HepG2 (cell line): ENCODE measurements around the gene ZNF530.

Source experiments
- MXI1 ChIP-seq: IDR thresholded peaks from 3 replicates; pipeline ENCODE4 v1.6.1; 2012; ENCODE audit warnings: low read depth, low read length, inconsistent platforms, borderline replicate concordance
- NONO ChIP-seq, 2 experiments: fragments of 450-650 bp in 1 of 2; sonication (generic) in 1 of 2; formaldehyde crosslinking in 1 of 2; IDR thresholded peaks in 1 of 2; conservative IDR thresholded peaks in 1 of 2; 2 replicates each; pipeline versions ENCODE4 v1.6.1 to v1.8.0; 2017 to 2022; ENCODE audit warnings: mild to moderate bottlenecking in 1 of 2, missing genetic modification reagents in 1 of 2, moderate library complexity in 1 of 2
- POLR2G ChIP-seq: fragments of 200-400 bp; formaldehyde crosslinking; IDR thresholded peaks from 2 replicates; pipeline ENCODE4 v1.6.1; 2018; ENCODE audit warnings: mild to moderate bottlenecking, low read depth, low read length, moderate library complexity
- RFX5 ChIP-seq: IDR thresholded peaks from 2 replicates; pipeline ENCODE4 v1.6.1; 2011; ENCODE audit warnings: low read depth, low read length, improper control_type of control experiment
- SMAD1 ChIP-seq: sonication (generic); formaldehyde crosslinking; IDR thresholded peaks from 2 replicates; pipeline ENCODE4 v1.4.0; 2020; ENCODE audit warnings: missing genetic modification reagents, low read depth, mild to moderate bottlenecking, borderline replicate concordance
- USF2 ChIP-seq, 2 experiments: sonication (generic) in 1 of 2; formaldehyde crosslinking in 1 of 2; IDR thresholded peaks; 2 replicates each; pipeline versions ENCODE4 v1.5.1 to v1.6.1; 2011 to 2020; ENCODE audit warnings: borderline replicate concordance in 1 of 2, low read depth in 1 of 2, low read length in 1 of 2, mild to moderate bottlenecking in 1 of 2, missing genetic modification reagents in 1 of 2, moderate library complexity in 1 of 2
- ZEB1 ChIP-seq: IDR thresholded peaks from 2 replicates; pipeline ENCODE4 v1.6.1; 2012; ENCODE audit warnings: mild to moderate bottlenecking, low read depth, inconsistent platforms; ENCODE audit not compliant: insufficient replicate concordance
- ZNF10 ChIP-seq: sonication (generic); formaldehyde crosslinking; IDR thresholded peaks from 2 replicates; pipeline ENCODE4 v1.4.0; 2020; ENCODE audit warnings: mild to moderate bottlenecking, low read depth, missing genetic modification reagents, borderline replicate concordance
- ZNF501 ChIP-seq: sonication (generic); formaldehyde crosslinking; IDR thresholded peaks from 2 replicates; pipeline ENCODE4 v1.5.1; 2020; ENCODE audit warnings: mild to moderate bottlenecking, moderate library complexity, missing genetic modification reagents
- ZNF768 ChIP-seq: sonication (generic); formaldehyde crosslinking; IDR thresholded peaks from 2 replicates; pipeline ENCODE4 v1.4.0; 2020; ENCODE audit warnings: missing genetic modification reagents
- TF ChIP-seq, protein P1 (sequence below): sonication (generic); formaldehyde crosslinking; IDR thresholded peaks from 2 replicates; pipeline ENCODE4 v1.4.0; 2020; ENCODE audit warnings: mild to moderate bottlenecking, missing genetic modification reagents

DNA sequence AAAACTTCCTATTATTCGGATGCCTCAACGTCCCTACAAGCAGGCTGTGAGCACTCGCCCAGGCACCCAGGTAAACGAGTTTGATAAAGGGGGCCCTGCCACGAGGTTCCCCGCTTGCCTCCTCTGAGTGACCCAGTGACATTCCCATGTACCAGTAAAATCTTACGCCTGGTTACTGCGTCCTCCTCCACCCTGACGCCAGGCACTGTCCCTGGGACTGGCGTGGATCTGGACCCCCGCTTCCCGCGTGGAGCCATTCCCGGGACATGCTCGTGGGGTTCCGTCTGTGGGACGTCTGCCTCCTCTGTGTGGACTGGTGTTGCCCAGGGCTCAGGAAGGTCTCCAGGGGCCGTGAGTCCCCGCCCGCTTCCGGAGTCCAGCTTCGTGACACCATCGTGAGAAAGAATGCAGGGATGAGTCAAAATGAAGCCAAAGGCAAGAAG lies 39.6 kb upstream of the ZNF530 start:
- TF ChIP-seq NONO (IDR thresholded peaks at IDR 0.05) (no peak), NONO (CRISPR knock-in tag; conservative IDR thresholded peaks at IDR 0.05) (no peak), ZNF10 (CRISPR knock-in tag) (no peak), ZNF501 (CRISPR knock-in tag) (no peak), ZEB1 (no peak), POLR2G (no peak), ZNF768 (no peak), RFX5 (no peak), SMAD1 (CRISPR knock-in tag) (no peak), MXI1 (no peak), USF2 (IDR thresholded peaks at IDR 0.05; ENCODE audit: low read depth, low read length) (no peak), USF2 (CRISPR knock-in tag; IDR thresholded peaks at IDR 0.05; ENCODE audit: borderline replicate concordance) (no peak; the same call in 1 of the 2 replicates)
- TF ChIP-seq, protein P1, sequence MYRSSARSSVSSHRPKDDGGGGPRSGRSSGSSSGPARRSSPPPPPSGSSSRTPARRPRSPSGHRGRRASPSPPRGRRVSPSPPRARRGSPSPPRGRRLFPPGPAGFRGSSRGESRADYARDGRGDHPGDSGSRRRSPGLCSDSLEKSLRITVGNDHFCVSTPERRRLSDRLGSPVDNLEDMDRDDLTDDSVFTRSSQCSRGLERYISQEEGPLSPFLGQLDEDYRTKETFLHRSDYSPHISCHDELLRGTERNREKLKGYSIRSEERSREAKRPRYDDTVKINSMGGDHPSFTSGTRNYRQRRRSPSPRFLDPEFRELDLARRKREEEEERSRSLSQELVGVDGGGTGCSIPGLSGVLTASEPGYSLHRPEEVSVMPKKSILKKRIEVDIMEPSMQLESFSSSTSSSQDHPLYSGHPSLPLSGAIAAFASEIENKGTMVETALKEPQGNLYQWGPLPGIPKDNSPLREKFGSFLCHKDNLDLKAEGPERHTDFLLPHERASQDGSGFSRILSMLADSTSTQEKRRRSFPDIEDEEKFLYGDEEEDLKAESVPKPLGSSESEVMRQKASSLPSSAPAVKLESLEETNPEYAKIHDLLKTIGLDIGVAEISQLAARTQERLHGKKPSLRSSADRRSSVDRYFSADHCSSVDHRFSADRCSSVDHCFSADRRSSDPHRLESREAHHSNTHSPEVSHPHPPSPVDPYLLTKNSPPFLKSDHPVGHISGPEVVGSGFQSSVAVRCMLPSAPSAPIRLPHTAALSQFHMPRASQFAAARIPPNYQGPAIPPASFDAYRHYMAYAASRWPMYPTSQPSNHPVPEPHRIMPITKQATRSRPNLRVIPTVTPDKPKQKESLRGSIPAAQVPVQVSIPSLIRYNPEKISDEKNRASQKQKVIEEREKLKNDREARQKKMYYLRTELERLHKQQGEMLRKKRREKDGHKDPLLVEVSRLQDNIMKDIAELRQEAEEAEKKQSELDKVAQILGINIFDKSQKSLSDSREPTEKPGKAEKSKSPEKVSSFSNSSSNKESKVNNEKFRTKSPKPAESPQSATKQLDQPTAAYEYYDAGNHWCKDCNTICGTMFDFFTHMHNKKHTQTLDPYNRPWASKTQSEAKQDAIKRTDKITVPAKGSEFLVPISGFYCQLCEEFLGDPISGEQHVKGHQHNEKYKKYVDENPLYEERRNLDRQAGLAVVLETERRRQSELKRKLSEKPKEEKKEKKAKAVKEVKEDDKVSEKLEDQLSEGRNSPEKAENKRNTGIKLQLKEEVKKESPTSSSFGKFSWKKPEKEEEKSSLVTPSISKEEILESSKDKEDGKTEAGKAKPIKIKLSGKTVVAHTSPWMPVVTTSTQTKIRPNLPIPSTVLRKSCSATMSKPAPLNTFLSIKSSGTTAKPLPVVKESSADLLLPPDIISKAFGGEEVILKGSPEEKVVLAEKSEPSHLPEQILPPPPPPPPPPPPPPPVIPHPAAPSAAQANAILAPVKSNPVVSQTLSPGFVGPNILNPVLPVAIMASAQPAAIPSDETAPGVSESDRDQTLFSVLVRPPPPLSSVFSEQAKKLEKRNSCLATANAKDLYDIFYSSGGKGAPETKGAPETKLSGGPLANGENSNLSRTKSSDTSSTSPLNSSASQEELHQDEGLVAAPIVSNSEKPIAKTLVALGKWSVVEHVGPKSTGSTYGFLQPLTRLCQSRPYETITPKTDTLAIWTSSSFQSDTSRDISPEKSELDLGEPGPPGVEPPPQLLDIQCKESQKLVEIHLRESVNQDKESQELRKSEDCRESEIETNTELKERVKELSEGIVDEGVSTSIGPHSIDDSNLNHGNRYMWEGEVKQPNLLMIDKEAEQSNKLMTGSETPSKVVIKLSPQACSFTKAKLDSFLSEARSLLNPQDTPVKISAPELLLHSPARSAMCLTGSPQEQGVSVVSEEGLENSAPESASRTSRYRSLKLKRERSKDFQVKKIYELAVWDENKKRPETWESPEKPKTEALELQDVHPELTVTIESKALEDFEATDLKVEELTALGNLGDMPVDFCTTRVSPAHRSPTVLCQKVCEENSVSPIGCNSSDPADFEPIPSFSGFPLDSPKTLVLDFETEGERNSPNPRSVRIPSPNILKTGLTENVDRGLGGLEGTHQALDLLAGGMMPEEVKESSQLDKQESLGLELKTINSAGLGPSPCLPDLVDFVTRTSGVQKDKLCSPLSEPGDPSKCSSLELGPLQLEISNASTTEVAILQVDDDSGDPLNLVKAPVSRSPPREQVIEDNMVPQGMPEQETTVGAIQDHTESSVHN: no peak
